GM18951 (cell line): ENCODE results near the gene XIRP2.
"Not testable (repeated sequence)": the region's sequence is repeated elsewhere in the genome, so short reads cannot be mapped to it uniquely, and the experiment has no call there.

ENCODE experiments used
- POLR2A ChIP-seq: IDR thresholded peaks from 4 replicates; pipeline ENCODE4 v1.6.1; 2011; ENCODE audit warnings: mild to moderate bottlenecking; ENCODE audit not compliant: insufficient read length, insufficient read depth; ENCODE audit errors: extremely low read depth
- in situ Hi-C: fragments of 300-500 bp; cut with MboI; formaldehyde crosslinking; loops from one replicate; pipeline ENCODE4 v1.12.0; 2022; ENCODE audit warnings: low sequenced_read_pairs, mixed read lengths, inconsistent platforms; ENCODE audit not compliant: unreplicated experiment

The XIRP2 gene

GRCh38 chr2:167018590-167018989, 130.3 kb downstream of the XIRP2 start:
- in situ Hi-C loops = no loop called here
- no peak for TF ChIP-seq POLR2A

- in situ Hi-C loops = no loop called here
- TF ChIP-seq POLR2A = no peak
Observed at GRCh38 chr2:167028503-167028902, 140.2 kb downstream of the XIRP2 start.

GRCh38 chr2:167034976-167035375, 146.7 kb downstream of the XIRP2 start:
- in situ Hi-C loops = not testable (repeated sequence)

- in situ Hi-C loops = no loop called here
- TF ChIP-seq POLR2A = no peak
Observed at GRCh38 chr2:167048829-167049228, 160.5 kb downstream of the XIRP2 start.

GRCh38 chr2:167049659-167050058, 161.4 kb downstream of the XIRP2 start:
- in situ Hi-C loops = no loop called here

GRCh38 chr2:167052825-167053224, 164.5 kb downstream of the XIRP2 start:
- in situ Hi-C loops = no loop called here
- no peak for TF ChIP-seq POLR2A

More at GRCh38 chr2:167049659-167050058, 161.4 kb downstream of the XIRP2 start:
- no peak for TF ChIP-seq POLR2A

GRCh38 chr2:167054881-167055280, 166.6 kb downstream of the XIRP2 start:
- no peak for TF ChIP-seq POLR2A
- in situ Hi-C loops = no loop called here

- in situ Hi-C loops = no loop called here
Observed at GRCh38 chr2:167057446-167057845, 169.2 kb downstream of the XIRP2 start.

GRCh38 chr2:167059173-167059572, 170.9 kb downstream of the XIRP2 start:
- in situ Hi-C loops = no loop called here
- TF ChIP-seq POLR2A = no peak

More at GRCh38 chr2:167057446-167057845, 169.2 kb downstream of the XIRP2 start:
- TF ChIP-seq POLR2A = no peak

- no peak for TF ChIP-seq POLR2A
- in situ Hi-C loops = no loop called here
Observed at GRCh38 chr2:167069855-167070254, 181.6 kb downstream of the XIRP2 start.

GRCh38 chr2:167075708-167076107, 187.4 kb downstream of the XIRP2 start:
- in situ Hi-C loops = not testable (repeated sequence)

- in situ Hi-C loops = not testable (repeated sequence)
Observed at GRCh38 chr2:167098931-167099330, 210.7 kb downstream of the XIRP2 start.

- in situ Hi-C loops = no loop called here
- TF ChIP-seq POLR2A = no peak
Observed at GRCh38 chr2:167100506-167100905, 212.2 kb downstream of the XIRP2 start.

GRCh38 chr2:167103028-167103756, 214.9 kb downstream of the XIRP2 start:
- no peak for TF ChIP-seq POLR2A

GRCh38 chr2:167103757-167104133, 215.5 kb downstream of the XIRP2 start:
- in situ Hi-C loops = no loop called here
- TF ChIP-seq POLR2A = no peak

More at GRCh38 chr2:167103028-167103756, 214.9 kb downstream of the XIRP2 start:
- in situ Hi-C loops = no loop called here
